ENCODE data around the gene FAM222B.
"Not testable (repeated sequence)": the region's sequence is repeated elsewhere in the genome, so short reads cannot be mapped to it uniquely, and the experiment has no call there.

The FAM222B gene

DNA sequence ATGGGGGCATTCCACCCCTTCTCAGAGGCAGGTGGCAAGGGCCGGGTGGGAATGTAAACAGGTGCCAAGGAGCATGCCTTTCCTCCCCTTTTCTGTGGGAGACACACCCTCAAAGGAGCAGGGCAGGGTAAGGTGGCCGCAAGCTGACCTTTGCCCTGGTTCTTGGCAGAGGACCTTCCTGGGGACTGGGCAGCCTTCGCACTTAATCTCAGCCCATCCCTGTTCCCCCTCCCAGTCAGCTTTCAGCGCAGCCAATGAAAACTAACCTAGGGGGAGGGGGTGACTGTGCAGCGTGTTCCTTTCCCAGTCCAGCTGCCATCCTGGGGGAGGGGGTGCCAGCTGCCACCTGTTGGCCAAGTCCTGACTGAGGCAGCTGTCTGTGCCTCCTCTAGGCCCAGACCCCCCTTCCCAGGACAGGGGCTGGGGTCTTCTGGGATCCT, 96.0 kb downstream of the FAM222B start:
- DNase-seq (ENCODE audit: low read depth in 2 of 2): no peak

DNA sequence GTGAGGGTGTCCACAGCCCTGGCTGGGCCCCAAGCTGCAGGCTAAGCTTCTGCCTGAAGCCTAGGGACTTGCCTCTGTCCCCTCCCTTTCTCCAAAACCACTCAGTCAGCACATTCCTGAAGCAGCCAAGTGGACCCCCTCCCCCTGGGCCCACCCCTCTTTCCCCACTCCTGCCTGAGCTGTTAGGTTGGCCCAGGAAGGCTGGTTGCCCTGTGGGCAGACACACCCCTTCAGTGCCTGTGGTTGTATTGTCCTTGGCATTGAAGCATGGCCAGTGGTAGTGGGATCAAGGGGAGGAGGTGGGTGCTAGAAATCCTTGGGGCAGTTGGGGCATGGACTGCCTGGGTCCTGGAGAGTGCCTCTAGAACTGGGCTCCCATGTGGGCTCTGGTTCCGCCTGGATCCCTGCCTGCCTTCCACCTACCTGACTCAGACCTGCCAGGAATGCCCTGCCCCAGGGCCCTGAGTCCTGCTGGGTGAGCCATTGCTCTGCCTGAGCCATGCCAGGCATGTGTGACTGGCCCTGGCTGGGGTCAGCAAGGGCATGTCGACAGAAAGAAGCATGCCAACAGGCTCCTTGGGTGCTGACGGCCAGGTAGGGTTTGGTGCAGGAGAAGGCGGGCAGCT, 96.7 kb downstream of the FAM222B start:
- DNase-seq (ENCODE audit: low read depth in 2 of 2): no peak

DNA sequence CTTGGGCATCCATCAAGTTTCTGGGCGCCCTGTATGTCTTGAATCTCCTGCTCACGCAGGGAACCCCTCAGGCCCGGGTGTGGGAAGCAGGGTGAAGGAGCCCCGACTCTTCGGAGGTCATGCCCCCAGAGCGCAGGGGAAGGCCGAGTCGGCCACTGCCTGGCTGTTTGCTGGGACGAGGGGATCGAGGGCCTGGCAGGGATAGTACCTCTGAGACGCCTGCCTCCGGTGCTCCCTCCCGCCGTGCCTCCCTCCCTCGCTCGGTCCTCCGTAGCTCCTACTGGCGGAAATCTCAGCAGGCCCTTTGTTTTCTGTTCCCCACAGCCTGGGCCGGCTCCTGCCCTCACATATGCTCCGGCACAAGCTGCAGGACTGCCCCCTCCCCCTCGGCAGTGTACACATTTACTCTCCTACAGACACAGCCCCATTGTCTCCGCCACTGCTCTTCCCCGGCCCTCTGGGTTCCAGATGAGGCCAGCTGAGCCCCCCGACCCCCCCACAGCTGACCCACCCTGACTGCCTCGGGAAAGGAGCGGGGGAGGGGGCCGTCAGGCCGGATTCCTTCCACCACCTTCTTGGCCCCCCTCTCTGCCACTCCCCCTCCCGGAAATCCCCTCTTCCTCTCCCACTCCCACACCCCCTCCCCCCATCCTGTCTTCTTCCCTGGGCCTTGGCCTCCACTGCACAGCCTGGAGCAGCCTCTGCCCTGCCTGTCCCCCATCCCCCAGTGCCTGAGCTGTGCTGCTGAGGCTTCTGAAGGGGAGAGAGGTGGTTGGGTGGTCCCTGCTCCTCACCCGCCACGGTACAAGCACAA, 97.4 kb downstream of the FAM222B start:
- DNase-seq (ENCODE audit: low read depth in 2 of 2): no peak

DNA sequence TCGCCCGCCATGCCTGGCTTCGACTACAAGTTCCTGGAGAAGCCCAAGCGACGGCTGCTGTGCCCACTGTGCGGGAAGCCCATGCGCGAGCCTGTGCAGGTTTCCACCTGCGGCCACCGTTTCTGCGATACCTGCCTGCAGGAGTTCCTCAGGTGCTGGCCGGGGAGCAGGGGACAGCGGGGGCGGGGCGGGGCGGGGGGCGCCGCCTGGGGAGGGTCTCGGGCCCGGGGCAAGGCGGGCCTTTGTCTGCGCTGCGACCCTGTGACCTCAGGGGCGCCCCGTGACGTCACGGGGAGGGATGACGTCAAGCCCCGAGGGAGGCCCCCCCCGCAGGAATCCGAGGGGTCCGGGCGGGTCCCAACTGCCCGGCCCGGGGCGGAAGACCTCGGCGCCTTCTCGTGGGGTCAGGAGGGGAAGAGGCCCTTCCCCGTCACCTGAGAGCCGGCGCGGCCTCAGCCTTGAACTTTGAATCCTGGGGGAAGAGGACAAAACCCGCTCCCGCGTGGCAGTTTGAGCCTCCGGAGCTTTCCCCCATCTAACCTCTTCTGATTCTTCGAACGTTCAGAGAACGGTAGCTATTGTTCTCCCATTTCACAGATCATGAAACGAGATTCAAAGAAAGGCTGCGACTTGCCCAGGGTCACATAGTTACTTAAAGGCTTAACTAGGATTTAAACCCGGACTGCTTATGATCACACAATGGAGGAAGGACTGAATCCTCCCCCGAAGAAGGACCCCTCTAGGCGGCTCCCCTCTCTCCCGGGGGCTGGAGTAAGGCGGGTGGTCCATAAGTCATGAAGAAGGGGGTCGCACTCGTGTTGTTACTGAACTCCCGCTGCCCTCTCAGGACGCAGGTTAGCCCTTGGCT, 98.3 kb downstream of the FAM222B start:
- DNase-seq (ENCODE audit: low read depth in 2 of 2): peak in 1 of 2 experiments; percentile 63

DNA sequence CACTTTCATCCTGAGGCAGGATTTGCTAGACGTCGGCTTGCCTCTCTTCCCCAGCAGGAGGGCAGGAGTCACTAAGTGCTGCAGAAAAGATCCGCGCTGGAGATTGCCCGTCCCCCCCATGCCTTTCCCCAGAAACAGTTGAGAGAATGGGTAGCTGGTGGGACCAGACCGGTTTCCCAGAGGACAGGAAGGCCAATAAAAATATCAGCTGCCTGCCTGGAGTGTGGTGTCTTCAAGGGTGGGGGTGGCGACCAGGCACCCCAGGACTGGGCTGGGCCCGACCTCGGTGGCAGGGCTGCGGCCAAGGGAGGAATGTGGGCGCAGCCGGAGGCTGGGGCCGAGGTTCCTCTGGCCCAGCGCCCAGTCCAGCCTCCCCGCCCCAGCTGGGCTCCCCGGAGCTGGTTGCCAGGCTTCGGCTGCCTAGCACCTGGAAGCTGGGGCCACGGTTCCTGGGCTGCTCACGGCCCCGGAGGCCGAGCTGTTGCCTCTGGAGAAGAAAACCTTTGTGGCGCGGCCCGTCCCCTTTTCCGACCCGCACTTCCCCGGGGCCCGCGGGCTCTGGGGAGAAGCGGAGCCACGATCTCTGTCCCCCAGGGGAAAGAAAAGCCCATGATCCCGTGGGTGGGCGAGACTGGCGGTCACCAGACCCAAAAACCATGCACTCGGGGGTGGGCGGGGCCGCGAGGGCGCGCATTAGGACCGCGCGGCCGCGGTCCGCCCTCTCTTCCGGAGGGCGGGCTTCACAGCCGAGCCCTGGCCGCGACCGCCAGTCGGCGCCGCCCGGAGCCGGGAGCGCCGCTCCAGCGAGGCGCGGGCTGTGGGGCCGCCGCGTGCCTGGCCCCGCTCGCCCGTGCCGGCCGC, 99.1 kb downstream of the FAM222B start, which contains the start of gene TRAF4:
TRAF4 (plus strand) TSS at position 769 of the 861 bp plus-strand sequence. CDS start 102 bp downstream, outside the sequence.
- peak; percentile 57 to 83 for DNase-seq (ENCODE audit: low read depth in 2 of 2)

DNA sequence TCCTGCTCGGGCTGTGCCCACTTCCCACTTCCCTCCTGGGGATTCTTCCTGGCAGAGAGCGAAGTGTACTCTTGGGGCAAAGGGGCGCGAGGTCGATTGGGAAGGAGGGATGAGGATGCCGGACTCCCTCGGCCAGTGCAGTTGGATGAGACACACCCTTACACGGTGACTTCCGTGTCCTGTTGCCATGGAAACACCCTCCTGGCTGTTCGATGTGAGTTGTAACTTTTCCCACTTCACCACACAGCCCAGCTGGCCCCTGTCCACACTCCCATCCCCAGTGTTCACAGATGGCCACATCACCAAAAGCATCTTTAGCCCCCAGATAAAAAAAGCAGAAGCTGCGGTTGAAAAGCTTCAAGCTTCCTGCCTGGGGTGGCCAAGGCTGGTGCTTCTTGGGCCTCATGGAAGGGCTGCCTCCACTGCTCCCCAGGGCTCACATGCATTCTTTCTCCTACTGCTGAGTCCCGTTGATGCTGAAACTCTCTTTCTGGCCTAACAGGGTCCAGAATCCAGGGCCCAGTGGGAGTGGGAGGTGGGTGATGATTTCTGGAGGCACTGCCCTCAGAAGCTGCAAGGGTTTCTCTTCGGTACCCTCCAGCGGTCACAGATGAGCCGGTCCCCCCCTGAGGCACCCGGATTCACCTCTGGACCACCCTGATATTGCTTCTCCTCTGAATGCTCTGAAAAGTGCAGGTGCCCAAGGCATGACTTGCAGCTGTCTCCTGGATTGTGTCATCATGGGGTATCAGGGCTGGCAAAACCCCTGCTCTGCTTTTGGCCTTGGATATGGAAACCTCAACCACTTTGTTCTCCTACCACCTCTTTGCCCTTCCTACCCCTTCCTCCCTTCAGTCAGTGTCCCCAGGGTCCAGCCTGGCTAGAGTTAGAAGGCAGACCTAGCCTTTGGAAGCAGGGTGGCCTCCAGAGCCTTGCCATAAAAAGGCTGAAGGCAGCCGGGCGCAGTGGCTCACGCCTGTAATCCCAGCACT, 100.9 kb downstream of the FAM222B start:
- no peak for DNase-seq (ENCODE audit: low read depth in 2 of 2)

DNA sequence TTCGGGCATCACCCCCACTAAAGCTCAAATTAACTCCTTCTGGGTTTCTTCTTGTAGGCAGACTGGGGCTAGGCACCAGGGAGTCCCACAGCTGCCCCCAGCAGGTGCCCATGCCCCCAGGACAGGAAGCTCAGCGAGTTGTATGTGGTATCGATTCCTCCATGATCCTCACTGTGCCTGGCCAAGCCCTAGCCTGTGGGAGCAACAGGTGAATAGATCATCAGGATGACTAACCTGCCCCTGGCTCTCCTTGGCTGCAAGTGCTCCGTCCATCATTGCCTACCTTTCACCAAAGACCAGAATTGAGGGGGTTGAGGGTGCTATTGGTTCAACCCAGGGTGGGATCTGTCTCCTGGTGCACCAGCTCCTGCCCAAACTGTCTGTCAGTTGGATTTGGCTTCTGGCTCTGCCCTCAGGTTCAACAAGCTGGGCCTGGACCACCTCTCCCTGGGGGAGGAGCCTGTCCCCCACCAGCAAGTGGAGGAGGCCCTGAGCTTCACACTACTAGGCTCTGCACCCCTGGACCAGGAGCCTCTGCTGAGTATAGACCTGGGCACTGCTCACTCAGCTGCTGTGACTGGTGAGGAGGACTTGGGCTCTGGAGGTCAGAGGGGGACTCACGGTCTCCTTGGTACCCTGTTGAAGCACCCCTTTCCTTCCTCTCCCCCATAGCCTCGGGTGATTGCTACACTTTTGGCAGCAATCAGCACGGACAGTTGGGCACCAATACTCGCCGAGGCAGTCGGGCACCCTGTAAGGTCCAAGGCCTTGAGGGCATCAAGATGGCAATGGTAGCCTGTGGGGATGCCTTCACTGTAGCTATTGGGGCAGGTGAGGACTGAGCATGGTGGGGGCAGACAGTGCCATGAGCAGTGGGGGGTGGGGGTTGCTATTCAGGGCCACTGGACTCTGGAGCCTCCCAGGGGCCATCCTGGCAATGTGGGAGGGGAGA, 101.9 kb downstream of the FAM222B start:
- DNase-seq (ENCODE audit: low read depth in 2 of 2): no peak

DNA sequence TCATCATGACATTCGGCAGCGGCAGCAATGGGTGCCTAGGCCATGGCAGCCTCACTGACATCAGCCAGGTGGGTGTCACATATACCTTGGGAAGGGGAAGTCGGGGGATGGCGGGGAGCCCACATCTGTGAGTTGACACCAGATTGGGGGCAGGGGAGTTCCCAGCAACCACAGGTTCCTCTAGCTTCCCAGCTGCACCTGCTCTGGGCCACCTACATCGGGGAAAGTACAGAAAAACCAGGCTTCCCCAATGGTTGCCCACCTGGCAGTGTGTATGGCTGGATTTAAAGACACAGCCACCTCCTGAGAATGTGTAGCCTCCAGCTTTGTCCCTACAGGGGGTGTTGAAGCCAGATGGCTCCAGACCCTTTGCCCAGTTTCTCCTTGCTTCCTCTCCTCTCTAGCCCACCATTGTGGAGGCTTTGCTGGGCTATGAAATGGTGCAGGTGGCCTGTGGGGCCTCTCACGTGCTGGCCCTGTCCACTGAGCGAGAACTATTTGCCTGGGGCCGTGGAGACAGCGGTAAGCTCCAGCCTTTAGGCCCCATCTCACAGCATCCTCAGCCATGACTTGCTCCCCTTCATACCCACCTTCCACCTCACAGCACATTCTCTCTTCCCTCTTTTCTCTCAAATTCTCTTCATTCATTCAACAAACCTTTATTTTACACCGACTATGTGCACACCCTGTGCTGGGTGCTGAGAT, 103.8 kb downstream of the FAM222B start:
- peak in 1 of 2 experiments; percentile 38 for DNase-seq (ENCODE audit: low read depth in 2 of 2)

DNA sequence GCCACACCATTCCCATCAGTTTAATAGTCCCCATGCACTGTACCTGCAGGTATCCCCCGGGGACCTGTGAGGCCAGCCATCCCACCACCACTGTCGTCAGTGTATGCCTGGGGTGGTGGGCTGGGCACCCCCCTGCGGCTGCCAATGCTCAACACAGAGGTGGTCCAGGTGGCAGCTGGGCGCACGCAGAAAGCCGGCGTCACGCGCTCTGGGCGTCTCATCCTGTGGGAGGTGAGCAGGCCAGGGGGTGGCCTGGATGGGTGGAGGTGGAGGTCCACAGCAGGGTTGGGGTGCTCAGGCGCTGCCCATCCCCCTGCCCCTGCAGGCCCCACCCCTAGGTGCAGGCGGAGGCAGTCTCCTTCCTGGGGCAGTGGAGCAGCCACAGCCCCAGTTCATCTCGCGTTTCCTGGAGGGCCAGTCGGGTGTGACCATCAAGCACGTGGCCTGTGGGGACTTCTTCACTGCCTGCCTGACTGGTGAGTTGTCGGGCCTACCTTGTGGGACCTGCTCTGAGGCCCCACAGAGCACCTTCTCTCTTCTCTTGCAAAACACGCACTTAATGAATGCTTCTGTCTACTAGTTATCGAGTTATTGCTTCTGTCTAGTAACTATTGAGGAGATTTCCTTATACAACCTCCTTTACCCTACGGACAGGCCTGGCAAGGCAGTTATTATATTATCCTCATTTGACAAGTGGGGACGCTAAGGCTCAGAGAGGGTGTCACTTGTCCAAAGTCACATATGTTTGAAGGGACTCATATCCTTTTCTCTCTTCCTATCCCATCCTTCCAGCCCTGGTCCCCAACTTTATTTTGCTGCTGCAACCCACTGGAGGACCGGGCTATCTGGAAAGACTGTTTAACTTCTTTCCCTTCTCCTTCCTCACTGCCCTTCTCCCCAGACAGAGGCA, 104.6 kb downstream of the FAM222B start:
- no peak for DNase-seq (ENCODE audit: low read depth in 2 of 2)

DNA sequence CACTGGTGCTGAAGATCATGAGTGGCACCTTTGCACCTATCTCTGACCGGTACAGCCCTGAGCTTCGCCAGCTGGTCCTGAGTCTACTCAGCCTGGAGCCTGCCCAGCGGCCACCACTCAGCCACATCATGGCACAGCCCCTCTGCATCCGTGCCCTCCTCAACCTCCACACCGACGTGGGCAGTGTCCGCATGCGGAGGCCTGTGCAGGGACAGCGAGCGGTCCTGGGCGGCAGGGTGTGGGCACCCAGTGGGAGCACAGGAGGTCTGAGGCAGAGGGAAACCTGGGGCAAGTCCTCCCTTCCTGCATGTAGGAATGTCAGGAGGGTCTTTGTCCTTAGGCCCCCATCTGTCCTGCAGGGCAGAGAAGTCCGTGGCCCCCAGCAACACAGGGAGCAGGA, 105.3 kb downstream of the FAM222B start:
- no peak for DNase-seq (ENCODE audit: low read depth in 2 of 2)

DNA sequence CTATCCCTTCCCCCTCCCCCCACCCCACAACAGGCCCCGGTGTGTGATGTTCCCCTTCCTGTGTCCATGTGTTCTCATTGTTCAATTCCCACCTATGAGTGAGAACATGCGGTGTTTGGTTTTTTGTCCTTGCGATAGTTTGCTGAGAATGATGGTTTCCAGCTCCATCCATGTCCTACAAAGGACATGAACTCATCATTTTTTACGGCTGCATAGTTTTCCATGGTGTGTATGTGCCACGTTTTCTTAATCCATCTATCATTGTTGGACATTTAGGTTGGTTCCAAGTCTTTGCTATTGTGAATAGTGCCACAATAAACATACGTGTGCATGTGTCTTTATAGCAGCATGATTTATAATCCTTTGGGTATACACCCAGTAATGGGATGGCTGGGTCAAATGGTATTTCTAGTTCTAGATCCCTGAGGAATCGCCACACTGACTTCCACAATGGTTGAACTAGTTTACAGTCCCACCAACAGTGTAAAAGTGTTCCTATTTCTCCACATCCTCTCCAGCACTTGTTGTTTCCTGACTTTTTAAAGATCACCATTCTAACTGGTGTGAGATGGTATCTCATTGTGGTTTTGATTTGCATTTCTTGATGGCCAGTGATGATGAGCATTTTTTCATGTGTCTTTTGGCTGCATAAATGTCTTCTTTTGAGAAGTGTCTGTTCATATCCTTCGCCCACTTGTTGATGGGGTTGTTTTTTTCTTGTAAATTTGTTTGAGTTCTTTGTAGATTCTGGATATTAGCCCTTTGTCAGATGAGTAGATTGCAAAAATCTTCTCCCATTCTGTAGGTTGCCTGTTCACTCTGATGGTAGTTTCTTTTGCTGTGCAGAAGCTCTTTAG, 106.4 kb downstream of the FAM222B start:
- DNase-seq (ENCODE audit: low read depth in 2 of 2): not testable (repeated sequence)

DNA sequence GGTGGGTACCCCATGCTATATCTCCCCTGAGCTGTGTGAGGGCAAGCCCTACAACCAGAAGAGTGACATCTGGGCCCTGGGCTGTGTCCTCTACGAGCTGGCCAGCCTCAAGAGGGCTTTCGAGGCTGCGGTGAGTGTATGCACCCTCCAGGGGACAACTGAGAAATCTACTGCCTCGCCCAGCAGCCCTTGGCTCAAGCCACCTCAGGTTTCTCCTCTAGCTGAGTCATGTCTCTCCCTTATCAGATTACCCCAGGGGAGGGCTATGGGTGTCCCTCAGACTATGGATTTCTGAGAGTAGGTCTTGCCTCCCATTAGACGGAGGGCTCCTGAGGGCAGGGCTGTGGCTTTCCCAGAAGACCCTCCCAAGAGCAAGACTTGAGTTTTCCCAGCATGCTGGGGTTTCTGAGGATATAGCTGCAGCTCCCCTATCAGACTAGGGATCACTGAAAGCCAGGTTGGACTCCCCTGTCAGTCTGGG, 107.3 kb downstream of the FAM222B start:
- DNase-seq (ENCODE audit: low read depth in 2 of 2): no peak

DNA sequence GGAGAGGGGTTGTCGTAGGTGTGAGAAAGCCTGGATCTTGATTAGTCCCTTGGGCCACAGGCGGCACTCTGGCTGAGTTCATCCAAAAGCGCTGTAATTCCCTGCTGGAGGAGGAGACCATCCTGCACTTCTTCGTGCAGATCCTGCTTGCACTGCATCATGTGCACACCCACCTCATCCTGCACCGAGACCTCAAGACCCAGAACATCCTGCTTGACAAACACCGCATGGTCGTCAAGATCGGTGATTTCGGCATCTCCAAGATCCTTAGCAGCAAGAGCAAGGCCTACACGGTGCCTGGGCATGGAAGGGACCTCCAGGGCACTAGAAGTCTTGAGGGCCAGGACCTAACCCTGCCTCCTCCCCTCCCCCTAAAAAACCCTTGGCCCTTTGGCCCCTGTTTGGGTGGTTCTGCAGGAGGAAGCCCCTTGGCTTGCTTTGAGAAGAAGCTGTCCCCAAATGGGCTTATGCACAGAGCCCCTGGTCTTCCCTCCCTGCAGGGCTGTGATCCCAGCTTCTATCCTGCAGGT, 107.8 kb downstream of the FAM222B start:
- no peak for DNase-seq (ENCODE audit: low read depth in 2 of 2)

DNA sequence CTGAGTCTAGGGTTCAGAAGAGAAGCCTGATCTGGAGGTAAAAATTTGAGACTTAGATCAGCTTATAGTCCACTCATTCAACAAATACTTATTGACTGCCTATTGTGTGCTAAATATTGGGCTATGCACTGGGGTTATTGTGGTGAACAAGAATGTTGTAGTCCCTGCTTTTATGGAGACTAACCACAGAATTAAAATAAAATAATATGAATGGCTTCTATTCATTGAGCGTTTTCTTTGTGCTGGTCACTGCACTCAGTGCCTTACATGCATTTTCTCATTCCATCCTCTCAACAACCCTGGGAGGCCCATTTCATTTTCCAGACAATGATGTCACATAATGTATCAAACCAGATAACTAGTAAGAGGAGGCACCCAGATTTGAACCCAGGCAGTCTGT, 109.2 kb downstream of the FAM222B start:
- DNase-seq (ENCODE audit: low read depth in 2 of 2): no peak

DNA sequence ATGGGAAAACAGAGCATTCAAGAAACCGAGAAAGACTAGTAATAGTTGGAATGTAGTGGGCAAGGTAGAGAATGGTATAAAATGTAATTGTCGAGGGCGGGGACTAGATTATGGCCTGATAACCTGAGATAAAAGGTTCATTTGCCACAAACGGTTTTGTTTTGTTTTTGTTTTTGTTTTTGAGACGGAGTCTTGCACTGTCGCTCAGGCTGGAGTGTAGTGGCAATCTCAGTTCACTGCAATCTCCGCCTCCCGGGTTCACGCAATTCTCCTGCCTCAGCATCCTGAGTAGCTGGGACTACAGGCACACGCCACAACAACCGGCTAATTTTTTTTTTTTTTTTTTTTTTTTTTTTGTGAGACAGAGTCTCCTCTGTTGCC, 112.7 kb downstream of the FAM222B start:
- DNase-seq (ENCODE audit: low read depth in 2 of 2): no peak
